SK-N-MC (cell line): ENCODE measurements around the gene PPP1R12C.

Experiments used
- DNase-seq: peaks from one replicate; pipeline ENCODE4 v3.0.0-alpha.2; 2011; ENCODE audit warnings: low read depth, low spot score
- H3K27ac ChIP-seq: fragments of 200-600 bp; sonication (generic); 2 replicates; pipeline ENCODE4 v1.5.1; 2016; ENCODE audit warnings: mixed run types
- H3K36me3 ChIP-seq: fragments of 200-600 bp; sonication (generic); 2 replicates; pipeline ENCODE4 v1.6.1; 2017; ENCODE audit warnings: antibody characterized with exemption, low read length, mixed read lengths; ENCODE audit not compliant: insufficient read depth
- H3K4me3 ChIP-seq: fragments of 200-600 bp; sonication (generic); 2 replicates; pipeline ENCODE4 v1.5.1; 2016
- H3K9ac ChIP-seq: fragments of 200-600 bp; sonication (generic); 2 replicates; pipeline ENCODE4 v1.8.0; 2017; ENCODE audit warnings: mixed run types, mixed read lengths; ENCODE audit not compliant: insufficient read length
- H3K9me3 ChIP-seq: fragments of 200-600 bp; sonication (generic); 2 replicates; pipeline ENCODE4 v1.6.1; 2017; ENCODE audit warnings: low read depth, mild to moderate bottlenecking, antibody characterized with exemption, low read length, moderate library complexity, mixed read lengths
- EZH2 ChIP-seq: fragments of 200-600 bp; sonication (generic); IDR thresholded peaks from one replicate; pipeline ENCODE4 v1.6.1; 2017; ENCODE audit warnings: antibody characterized with exemption
- FOXP2 ChIP-seq: optimal IDR thresholded peaks from 2 replicates; pipeline ENCODE3; 2011; ENCODE audit warnings: mild to moderate bottlenecking, moderate library complexity; ENCODE audit not compliant: insufficient read depth; ENCODE audit errors: extremely low read length, control extremely low read depth
- POLR2AphosphoS5 ChIP-seq: IDR thresholded peaks from 2 replicates; pipeline ENCODE4 v1.6.1; 2012; ENCODE audit warnings: mild to moderate bottlenecking, low read depth, low read length, borderline replicate concordance

The PPP1R12C gene

GRCh38 chr19:55079400-55080038 is 37.9 kb downstream of the PPP1R12C start:
- no peak for TF ChIP-seq POLR2AphosphoS5
- no peak for TF ChIP-seq FOXP2
- no peak for TF ChIP-seq EZH2
- H3K9me3 ChIP-seq, result no peaks in the 10 kb centered on the region
- DNase-seq, result no peak
- H3K27ac ChIP-seq, result no peak overlapping the region
- H3K36me3 ChIP-seq, result no peaks in the 10 kb centered on the region
- H3K9ac ChIP-seq, result no peak overlapping the region
- peak overlapping the region; percentile 92 for H3K4me3 ChIP-seq

- DNase-seq, result no peak
- Histone ChIP-seq H3K9me3 (no peaks in the 10 kb centered on the region), H3K36me3 (no peaks in the 10 kb centered on the region), H3K27ac (no peak overlapping the region), H3K9ac (no peak overlapping the region), H3K4me3 (no peak overlapping the region)
- TF ChIP-seq EZH2, result no peak
- no peak for TF ChIP-seq POLR2AphosphoS5
- TF ChIP-seq FOXP2, result no peak
Measured at GRCh38 chr19:55078996-55079395, 38.4 kb downstream of the PPP1R12C start.

- no peak for DNase-seq
- Histone ChIP-seq H3K9me3 (no peaks in the 10 kb centered on the region), H3K36me3 (no peaks in the 10 kb centered on the region), H3K27ac (no peak overlapping the region), H3K9ac (no peak overlapping the region), H3K4me3 (no peak overlapping the region)
- TF ChIP-seq EZH2 (no peak), POLR2AphosphoS5 (no peak), FOXP2 (no peak)
Measured at GRCh38 chr19:55077106-55077505, 40.3 kb downstream of the PPP1R12C start.

GRCh38 chr19:55076321-55076720 is 41.1 kb downstream of the PPP1R12C start:
- no peaks in the 10 kb centered on the region for H3K9me3 ChIP-seq
- no peak for TF ChIP-seq EZH2
- TF ChIP-seq POLR2AphosphoS5, result no peak
- TF ChIP-seq FOXP2, result no peak
- no peak overlapping the region for H3K4me3 ChIP-seq
- no peak for DNase-seq
- no peaks in the 10 kb centered on the region for H3K36me3 ChIP-seq
- no peak overlapping the region for H3K27ac ChIP-seq
- H3K9ac ChIP-seq, result no peak overlapping the region

GRCh38 chr19:55075371-55075998 is 42.0 kb downstream of the PPP1R12C start, which contains the start of gene EPS8L1:
TSS of gene EPS8L1 (plus strand) at chr19:55075869. CDS start at chr19:55076445, 576 bp downstream.
- TF ChIP-seq POLR2AphosphoS5 (no peak), FOXP2 (no peak), EZH2 (no peak)
- no peak for DNase-seq
- H3K4me3 ChIP-seq, result no peak within 1 kb of the TSS
- no peaks in the 10 kb centered on the region for H3K9me3 ChIP-seq
- no peaks in the 10 kb centered on the region for H3K36me3 ChIP-seq
- H3K9ac ChIP-seq, result no peak within 1 kb of the TSS
- H3K27ac ChIP-seq, result no peak within 1 kb of the TSS

- no peaks in the 10 kb centered on the region for H3K9me3 ChIP-seq
- no peak overlapping the region for H3K27ac ChIP-seq
- H3K4me3 ChIP-seq, result no peak overlapping the region
- DNase-seq, result no peak
- no peaks in the 10 kb centered on the region for H3K36me3 ChIP-seq
- H3K9ac ChIP-seq, result no peak overlapping the region
- TF ChIP-seq EZH2, result no peak
- no peak for TF ChIP-seq FOXP2
- TF ChIP-seq POLR2AphosphoS5, result no peak
Measured at GRCh38 chr19:55071913-55072312, 45.5 kb downstream of the PPP1R12C start.

GRCh38 chr19:55071129-55071502 is 46.3 kb downstream of the PPP1R12C start:
- H3K9ac ChIP-seq, result no peak overlapping the region
- H3K9me3 ChIP-seq, result no peaks in the 10 kb centered on the region
- H3K27ac ChIP-seq, result no peak overlapping the region
- no peaks in the 10 kb centered on the region for H3K36me3 ChIP-seq
- no peak for DNase-seq
- TF ChIP-seq POLR2AphosphoS5, result no peak
- no peak for TF ChIP-seq EZH2
- TF ChIP-seq FOXP2, result no peak
- no peak overlapping the region for H3K4me3 ChIP-seq

GRCh38 chr19:55070466-55071128 is 46.8 kb downstream of the PPP1R12C start:
- TF ChIP-seq POLR2AphosphoS5, result no peak
- no peak for TF ChIP-seq EZH2
- TF ChIP-seq FOXP2, result no peak
- no peak overlapping the region for H3K9ac ChIP-seq
- no peak overlapping the region for H3K27ac ChIP-seq
- DNase-seq, result no peak
- H3K9me3 ChIP-seq, result no peaks in the 10 kb centered on the region
- no peak overlapping the region for H3K4me3 ChIP-seq
- no peaks in the 10 kb centered on the region for H3K36me3 ChIP-seq
